Pons (tissue), 1 donor: ENCODE results near the gene CMKLR1.

ENCODE experiments used
- DNase-seq: peaks from one replicate; pipeline ENCODE4 v3.0.0-alpha.2; 2016; ENCODE audit warnings: low spot score

CMKLR1 gene

GRCh38 chr12:108301346-108301745 is 37.8 kb downstream of the CMKLR1 start:
- no peak for DNase-seq

- DNase-seq = no peak
Observed at GRCh38 chr12:108299980-108300696, 39.0 kb downstream of the CMKLR1 start.

GRCh38 chr12:108299516-108299915 is 39.6 kb downstream of the CMKLR1 start:
- no peak for DNase-seq

GRCh38 chr12:108298761-108299275 is 40.3 kb downstream of the CMKLR1 start:
- no peak for DNase-seq

- no peak for DNase-seq
Observed at GRCh38 chr12:108297895-108298760, 41.0 kb downstream of the CMKLR1 start.

GRCh38 chr12:108297424-108297823 is 41.7 kb downstream of the CMKLR1 start:
- DNase-seq = no peak

- DNase-seq = no peak
Observed at GRCh38 chr12:108296945-108297344, 42.2 kb downstream of the CMKLR1 start.

GRCh38 chr12:108295641-108296040 is 43.5 kb downstream of the CMKLR1 start:
- no peak for DNase-seq

GRCh38 chr12:108289350-108290161 is 49.6 kb downstream of the CMKLR1 start:
- no peak for DNase-seq

- no peak for DNase-seq
Observed at GRCh38 chr12:108287227-108287626, 51.9 kb downstream of the CMKLR1 start.

- no peak for DNase-seq
Observed at GRCh38 chr12:108285016-108285415, 54.1 kb downstream of the CMKLR1 start.

- no peak for DNase-seq
Observed at GRCh38 chr12:108284163-108284562, 54.9 kb downstream of the CMKLR1 start.

- DNase-seq = no peak
Observed at GRCh38 chr12:108282676-108283075, 56.4 kb downstream of the CMKLR1 start.

- DNase-seq = no peak
Observed at GRCh38 chr12:108282160-108282559, 57.0 kb downstream of the CMKLR1 start.

GRCh38 chr12:108277613-108278012 is 61.5 kb downstream of the CMKLR1 start:
- no peak for DNase-seq

- no peak for DNase-seq
Observed at GRCh38 chr12:108273217-108273616, 65.9 kb downstream of the CMKLR1 start.

GRCh38 chr12:108271951-108272872 is 66.9 kb downstream of the CMKLR1 start:
- DNase-seq = no peak

GRCh38 chr12:108270849-108271143 is 68.3 kb downstream of the CMKLR1 start:
- DNase-seq = no peak

- no peak for DNase-seq
Observed at GRCh38 chr12:108270035-108270848, 68.9 kb downstream of the CMKLR1 start.

GRCh38 chr12:108269224-108269623 is 69.9 kb downstream of the CMKLR1 start:
- DNase-seq = no peak
